PFSK-1 (cell line): ENCODE results near the gene ELAC1.

Experiments
- POLR2AphosphoS5 ChIP-seq: IDR thresholded peaks from 2 replicates; pipeline ENCODE4 v1.6.1; 2012; ENCODE audit warnings: low read depth, mild to moderate bottlenecking, control low read depth, low read length, moderate library complexity
- TAF1 ChIP-seq: IDR thresholded peaks from 2 replicates; pipeline ENCODE4 v1.6.1; 2012; ENCODE audit warnings: low read length, control low read depth, borderline replicate concordance; ENCODE audit not compliant: insufficient read depth
- TF ChIP-seq, protein P1 (sequence below), 2 experiments: IDR thresholded peaks; 2 replicates each; pipeline versions ENCODE4 v1.6.1 to v1.8.0; 2011 to 2012; ENCODE audit warnings: low read depth in 2 of 2, low read length in 2 of 2, control low read depth in 1 of 2, inconsistent platforms in 1 of 2, mild to moderate bottlenecking in 1 of 2, moderate library complexity in 1 of 2; ENCODE audit not compliant: insufficient read depth in 1 of 2

GRCh38 chr18:50970006-50970405, 2.2 kb downstream of the ELAC1 start:
- no peak for TF ChIP-seq POLR2AphosphoS5
- TF ChIP-seq, protein P1, sequence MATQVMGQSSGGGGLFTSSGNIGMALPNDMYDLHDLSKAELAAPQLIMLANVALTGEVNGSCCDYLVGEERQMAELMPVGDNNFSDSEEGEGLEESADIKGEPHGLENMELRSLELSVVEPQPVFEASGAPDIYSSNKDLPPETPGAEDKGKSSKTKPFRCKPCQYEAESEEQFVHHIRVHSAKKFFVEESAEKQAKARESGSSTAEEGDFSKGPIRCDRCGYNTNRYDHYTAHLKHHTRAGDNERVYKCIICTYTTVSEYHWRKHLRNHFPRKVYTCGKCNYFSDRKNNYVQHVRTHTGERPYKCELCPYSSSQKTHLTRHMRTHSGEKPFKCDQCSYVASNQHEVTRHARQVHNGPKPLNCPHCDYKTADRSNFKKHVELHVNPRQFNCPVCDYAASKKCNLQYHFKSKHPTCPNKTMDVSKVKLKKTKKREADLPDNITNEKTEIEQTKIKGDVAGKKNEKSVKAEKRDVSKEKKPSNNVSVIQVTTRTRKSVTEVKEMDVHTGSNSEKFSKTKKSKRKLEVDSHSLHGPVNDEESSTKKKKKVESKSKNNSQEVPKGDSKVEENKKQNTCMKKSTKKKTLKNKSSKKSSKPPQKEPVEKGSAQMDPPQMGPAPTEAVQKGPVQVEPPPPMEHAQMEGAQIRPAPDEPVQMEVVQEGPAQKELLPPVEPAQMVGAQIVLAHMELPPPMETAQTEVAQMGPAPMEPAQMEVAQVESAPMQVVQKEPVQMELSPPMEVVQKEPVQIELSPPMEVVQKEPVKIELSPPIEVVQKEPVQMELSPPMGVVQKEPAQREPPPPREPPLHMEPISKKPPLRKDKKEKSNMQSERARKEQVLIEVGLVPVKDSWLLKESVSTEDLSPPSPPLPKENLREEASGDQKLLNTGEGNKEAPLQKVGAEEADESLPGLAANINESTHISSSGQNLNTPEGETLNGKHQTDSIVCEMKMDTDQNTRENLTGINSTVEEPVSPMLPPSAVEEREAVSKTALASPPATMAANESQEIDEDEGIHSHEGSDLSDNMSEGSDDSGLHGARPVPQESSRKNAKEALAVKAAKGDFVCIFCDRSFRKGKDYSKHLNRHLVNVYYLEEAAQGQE (IDR thresholded peaks at IDR 0.05; ENCODE audit: insufficient read depth in 1 of 2, low read depth in 2 of 2, low read length in 2 of 2) = no peak
- TF ChIP-seq TAF1 = no peak
